Stimulated activated CD8-positive, alpha-beta memory T cell treated with anti-CD3 and anti-CD28 coated beads, Interleukin-2, amount 100 ng/mL, for 1 hour (primary cell): ENCODE measurements around the gene MUC6.

Experiments used
- DNase-seq, 2 donors: peaks; one replicate each; pipeline ENCODE4 v3.0.0-alpha.2; 2020; ENCODE audit warnings: low read depth in 2 of 2

Gene MUC6

GRCh38 chr11:1051356-1052132 lies 15.0 kb upstream of the MUC6 start:
- no peak for DNase-seq

DNA sequence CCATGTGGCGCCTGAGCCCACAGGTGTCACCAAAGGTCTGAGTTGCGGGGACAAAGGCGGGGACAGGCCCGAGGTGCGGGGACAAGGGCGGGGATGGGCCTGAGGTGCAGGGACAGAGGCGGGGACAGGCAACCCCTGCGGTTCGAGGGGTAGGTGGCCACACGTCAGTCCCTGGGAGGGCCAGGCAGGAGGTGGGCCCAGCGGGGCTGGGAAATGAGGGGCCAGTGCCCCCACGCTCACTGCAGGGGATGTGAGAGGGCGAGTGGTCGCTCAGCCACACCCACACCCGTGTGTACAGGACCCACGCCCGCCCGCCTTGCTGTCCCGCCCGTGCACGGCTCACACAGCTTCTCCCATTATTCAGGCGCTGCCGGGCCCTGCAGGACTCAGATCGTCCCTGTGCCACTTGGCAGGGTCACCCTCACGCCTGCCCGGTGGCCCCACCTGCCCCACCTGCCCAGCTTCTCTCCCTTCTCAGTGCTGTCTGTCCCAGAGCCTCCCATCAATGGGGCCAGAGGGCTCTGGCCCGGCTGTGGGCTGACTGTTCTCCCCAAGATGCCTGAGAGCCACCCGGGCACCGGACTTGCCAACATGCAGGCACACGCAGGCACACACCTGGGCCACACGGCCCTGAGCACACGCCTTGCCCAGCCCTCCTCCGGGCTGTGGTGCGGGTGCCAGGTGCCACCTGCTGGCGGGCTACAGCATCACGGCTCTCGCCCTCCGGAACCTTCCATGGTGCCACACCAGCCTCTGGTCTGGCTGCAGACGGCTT lies 14.2 kb upstream of the MUC6 start:
- peak; percentile 40 to 56 for DNase-seq

GRCh38 chr11:1049911-1050580 lies 13.5 kb upstream of the MUC6 start:
- no peak for DNase-seq

- no peak for DNase-seq
These were observed 12.9 kb upstream of the MUC6 start for GRCh38 chr11:1049431-1049891.

GRCh38 chr11:1049071-1049405 lies 12.5 kb upstream of the MUC6 start:
- no peak for DNase-seq

DNA sequence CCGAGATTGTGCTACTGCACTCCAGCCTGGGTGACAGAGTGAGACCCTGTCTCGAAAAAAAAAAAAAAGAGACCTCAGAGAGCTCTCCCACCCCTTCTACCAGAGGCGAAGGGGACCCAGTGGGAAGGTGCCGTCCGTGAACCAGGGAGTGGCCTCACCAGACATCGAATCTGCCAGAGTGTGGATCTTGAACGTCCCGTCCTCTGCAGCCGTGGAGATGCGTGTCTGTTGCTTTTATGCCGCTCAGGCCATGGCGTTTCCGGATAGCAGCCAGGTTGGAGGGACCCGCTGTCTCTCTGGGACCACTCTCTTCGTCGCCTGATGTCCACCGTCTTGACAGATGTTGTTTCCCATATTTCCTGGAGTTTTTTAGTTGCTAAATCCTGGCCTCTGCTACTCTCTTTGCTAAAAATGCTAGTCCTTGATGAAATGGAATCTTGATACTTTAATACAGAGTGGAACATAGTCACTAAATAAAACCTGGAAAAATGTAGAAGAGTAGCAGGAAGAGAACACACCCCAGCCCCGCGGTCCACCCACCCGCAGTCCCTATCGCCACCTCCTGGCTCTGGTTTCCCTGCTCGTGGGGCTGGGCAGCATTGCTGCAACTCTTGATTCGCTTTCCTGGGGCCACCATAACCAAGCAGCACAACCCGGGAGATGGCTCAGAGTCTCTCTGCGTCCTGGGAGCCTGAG lies 12.0 kb upstream of the MUC6 start:
- no peak for DNase-seq

GRCh38 chr11:1047595-1048156 lies 11.2 kb upstream of the MUC6 start:
- DNase-seq: no peak

DNA sequence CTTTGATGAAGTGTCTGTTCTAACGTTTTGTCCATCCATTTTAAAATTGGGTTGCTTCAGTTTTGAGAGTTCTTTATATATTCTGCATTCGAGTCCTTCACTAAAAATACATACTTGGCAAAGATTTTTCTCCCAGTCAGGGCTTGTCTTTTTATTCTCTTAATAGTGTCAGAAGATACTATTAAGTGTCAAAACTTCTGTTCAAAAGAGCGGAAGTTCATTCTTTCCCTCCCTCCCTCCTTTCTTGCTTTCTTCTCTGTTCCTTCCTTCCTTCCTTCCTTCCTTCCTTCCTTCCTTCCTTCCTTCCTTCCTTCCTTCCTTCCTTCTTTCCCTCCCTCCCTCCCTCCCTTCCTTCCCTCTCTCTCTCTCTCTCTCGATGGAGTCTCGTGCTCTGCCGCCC lies 7.6 kb upstream of the MUC6 start:
- no peak for DNase-seq

DNA sequence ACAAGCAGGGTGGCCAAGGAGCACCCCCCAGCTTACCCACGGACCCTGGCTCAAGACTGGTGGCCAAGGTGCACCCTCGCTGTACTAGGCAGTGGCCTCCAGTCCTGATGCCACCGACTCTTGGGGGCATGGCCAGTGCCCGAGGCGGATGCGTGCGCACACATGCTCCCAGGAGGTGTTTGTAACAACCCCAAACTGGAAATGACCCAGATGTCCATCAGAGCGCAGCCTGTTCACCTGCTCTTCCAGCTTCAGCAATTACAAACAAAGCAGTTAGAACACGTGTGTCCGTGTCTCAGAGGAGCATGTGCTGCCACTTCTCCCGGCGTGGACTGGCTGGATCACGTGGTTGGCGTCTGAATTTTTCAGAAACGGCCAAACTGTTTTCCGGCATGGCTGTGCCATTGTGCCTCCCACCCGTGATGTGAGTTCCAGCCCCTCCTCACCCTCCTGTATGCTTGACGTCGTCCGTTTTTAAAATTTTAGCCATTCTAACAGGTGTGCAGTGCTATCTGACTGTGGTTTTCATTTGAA lies 7.1 kb upstream of the MUC6 start:
- DNase-seq: no peak

DNA sequence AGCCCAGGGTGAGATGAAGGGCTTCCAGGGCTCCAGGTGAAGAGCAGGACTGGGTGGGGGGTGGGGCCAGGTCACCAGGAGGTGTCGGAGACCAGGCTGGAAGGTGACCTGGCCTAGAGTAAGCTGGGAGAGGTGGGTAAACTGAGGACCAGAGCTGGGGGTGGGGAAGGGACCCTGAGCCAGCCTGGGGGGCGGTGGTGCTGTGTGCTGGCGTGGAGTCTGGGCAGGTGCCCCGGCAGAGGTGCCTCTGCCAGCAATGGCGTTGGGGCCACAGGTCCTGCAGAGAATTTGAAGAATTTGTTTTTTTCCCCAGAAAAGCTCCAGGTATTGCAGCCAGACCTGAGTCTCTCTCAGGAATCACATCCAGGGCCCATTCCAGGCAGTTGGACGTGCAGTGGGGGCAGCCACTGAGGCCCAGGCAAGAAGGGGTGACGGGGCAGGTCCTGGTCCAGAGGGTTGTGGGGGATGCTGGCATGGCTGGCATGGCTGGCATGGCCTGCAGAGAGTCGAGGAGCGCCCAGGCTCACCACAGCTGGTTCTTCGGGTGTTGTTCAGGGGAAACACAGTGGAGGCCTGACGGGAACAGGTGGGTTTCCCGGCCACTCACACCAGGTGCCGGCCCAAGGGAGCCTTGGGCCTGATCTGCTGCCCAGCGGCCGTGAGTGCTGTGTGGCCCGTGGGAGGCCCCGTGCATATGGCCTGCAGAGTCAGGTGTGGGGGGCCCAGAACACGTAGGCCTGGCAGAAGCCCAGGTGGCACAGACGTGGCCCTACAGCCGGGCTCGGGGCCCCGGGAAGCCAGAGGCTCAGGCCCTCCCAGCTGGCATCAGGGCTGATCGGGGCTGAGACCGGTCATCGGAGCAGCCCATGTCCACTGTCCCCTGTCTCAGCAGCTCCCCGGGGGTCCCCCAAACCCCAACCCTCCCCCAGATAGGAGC lies 6.4 kb upstream of the MUC6 start:
- no peak for DNase-seq

- DNase-seq: no peak
These were observed 5.6 kb upstream of the MUC6 start for GRCh38 chr11:1041936-1042608.

GRCh38 chr11:1041471-1041870 lies 5.0 kb upstream of the MUC6 start:
- DNase-seq: no peak

- DNase-seq: no peak
These were observed 4.6 kb upstream of the MUC6 start for GRCh38 chr11:1041149-1041467.

DNA sequence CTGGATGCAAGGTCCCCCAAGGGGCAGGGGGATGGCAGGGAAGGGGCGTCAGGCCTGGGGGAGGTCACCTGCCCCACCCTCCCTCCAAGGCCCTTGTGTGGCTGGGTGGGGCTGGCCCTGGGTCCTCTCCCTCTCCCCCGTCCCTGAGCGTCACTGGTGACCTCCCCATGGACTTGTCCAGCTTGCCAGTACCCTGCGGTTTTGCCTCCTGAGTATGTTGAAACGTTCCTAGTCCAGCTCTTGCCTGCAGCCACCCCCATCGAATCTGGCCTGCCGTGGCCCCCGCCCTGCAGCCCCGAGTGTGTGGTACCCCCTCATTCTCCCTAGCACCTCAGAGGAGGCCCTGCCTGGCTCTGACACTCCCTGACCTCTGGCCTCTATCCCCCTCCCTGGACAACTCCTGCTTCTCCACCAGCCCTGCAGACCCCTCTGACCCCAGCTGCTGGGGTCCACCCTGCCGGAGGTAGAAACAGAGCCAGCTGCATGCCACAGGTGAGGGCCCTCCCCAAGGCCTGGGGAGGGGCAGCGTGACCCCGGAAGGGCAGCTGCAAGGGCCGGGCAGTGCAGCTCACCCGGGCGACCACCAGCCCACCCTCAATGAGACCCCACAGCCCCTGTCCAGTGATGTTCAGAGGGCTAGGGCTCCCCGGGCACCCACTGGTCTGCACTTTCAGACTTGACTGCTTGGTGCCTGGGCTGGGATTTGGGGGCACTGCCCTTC lies 4.1 kb upstream of the MUC6 start:
- no peak for DNase-seq

DNA sequence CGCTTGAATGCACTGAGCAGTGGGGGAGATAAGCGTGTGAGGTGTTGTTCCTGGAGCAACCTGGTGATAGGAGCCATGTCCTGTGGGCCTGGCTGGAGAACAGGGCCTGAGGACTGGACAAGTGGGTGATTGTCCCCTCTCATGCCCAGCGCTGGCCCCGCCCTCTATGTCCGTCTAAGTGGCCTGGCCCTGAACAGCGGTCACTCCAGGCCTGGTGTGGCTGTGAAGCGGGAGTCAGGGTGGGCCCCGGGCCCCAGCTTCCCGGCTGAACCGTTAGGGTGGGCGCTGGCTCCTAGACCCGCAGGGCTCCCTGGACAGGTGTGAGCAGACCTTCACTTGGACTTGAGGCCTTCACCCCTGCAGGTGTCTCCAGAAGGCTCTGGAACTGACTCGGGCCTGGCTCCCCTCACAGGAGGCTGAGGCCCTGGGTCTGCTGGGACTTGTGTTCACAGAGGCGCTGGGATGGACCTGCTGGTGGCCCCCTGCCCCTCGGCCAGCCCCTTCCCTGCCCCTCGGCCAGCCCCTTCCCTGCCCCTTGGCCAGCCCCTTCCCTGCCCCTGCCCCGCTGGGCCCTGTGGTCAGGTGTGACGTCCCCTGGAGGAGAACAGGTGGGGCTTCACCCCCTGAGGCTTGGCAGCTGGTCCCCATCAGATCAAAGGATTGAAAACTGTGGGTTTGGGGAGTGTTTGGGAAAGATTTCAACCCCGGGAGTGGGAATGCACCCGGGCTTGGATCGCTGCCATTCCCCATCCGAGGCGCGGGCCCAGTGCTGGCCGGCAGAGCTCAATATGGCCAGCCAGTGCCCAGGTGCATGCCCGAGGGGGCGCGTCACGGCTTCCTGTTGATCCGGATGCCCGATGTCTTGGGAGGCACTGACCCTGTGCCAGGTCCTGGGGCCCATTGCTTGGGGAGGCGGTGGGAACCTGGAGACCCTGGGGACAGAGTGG lies 3.2 kb upstream of the MUC6 start:
- no peak for DNase-seq

GRCh38 chr11:1038921-1039320 lies 2.4 kb upstream of the MUC6 start:
- no peak for DNase-seq

DNA sequence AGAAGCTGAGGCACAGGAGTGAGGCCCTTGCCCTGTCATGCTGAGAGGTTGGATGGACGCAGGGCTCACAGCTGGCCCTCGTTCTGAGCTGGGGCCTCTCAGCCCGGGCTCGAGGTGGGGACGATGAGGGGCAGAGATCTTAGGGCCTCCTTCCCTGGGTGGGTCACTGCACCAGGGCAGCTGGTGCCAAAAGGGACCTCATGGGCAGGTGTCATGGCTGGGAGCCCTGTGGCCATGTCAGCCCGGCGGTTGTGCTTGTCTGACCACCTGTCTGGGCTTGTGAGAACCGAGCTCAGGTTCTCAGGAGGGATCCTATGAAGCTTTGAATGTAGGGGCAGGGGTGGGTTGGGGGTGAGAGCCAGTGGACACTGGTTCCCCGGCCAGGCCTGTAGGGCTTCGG lies 1.8 kb upstream of the MUC6 start:
- DNase-seq: no peak

GRCh38 chr11:1037506-1038055 lies 1.1 kb upstream of the MUC6 start:
- no peak for DNase-seq
